NB4 (cell line): ENCODE data around the gene CLRN2.

Experiments used
- DNase-seq: peaks from one replicate; pipeline ENCODE4 v3.0.0; 2010; ENCODE audit warnings: low read depth
- H3K4me3 ChIP-seq: one replicate; pipeline ENCODE4 v1.5.1; 2011; ENCODE audit warnings: mild to moderate bottlenecking, low read depth, low read length, moderate library complexity
- CTCF ChIP-seq: IDR thresholded peaks from one replicate; pipeline ENCODE4 v1.5.1; 2012; ENCODE audit warnings: low read depth, low read length
- MAX ChIP-seq: IDR thresholded peaks from 2 replicates; pipeline ENCODE4 v1.6.1; 2011; ENCODE audit warnings: low read depth, low read length
- MYC ChIP-seq: IDR thresholded peaks from 2 replicates; pipeline ENCODE4 v1.6.1; 2011; ENCODE audit warnings: low read depth, low read length
- POLR2A ChIP-seq: IDR thresholded peaks from 2 replicates; pipeline ENCODE4 v1.6.1; 2011; ENCODE audit warnings: mild to moderate bottlenecking; ENCODE audit not compliant: insufficient read length; ENCODE audit errors: extremely low read depth

Gene CLRN2

GRCh38 chr4:17544831-17545234 lies 29.9 kb downstream of the CLRN2 start:
- TF ChIP-seq POLR2A (no peak), MAX (no peak), CTCF (no peak), MYC (no peak)
- no peak for DNase-seq
- no peak overlapping the region for H3K4me3 ChIP-seq

GRCh38 chr4:17545374-17546140 lies 30.6 kb downstream of the CLRN2 start:
- H3K4me3 ChIP-seq: no peak overlapping the region
- DNase-seq: no peak
- TF ChIP-seq MYC (no peak), POLR2A (no peak), CTCF (no peak), MAX (no peak)

GRCh38 chr4:17546222-17546621 lies 31.3 kb downstream of the CLRN2 start:
- no peak for DNase-seq
- no peak for TF ChIP-seq MYC
- TF ChIP-seq CTCF: no peak
- TF ChIP-seq MAX: no peak
- TF ChIP-seq POLR2A: no peak

GRCh38 chr4:17546678-17547077 lies 31.7 kb downstream of the CLRN2 start:
- TF ChIP-seq MAX: no peak
- TF ChIP-seq MYC: no peak
- TF ChIP-seq POLR2A: no peak
- DNase-seq: no peak
- H3K4me3 ChIP-seq: no peak overlapping the region

More at GRCh38 chr4:17546222-17546621, 31.3 kb downstream of the CLRN2 start:
- no peak overlapping the region for H3K4me3 ChIP-seq

GRCh38 chr4:17550549-17550948 lies 35.6 kb downstream of the CLRN2 start:
- no peak for TF ChIP-seq MAX
- TF ChIP-seq POLR2A: no peak
- TF ChIP-seq CTCF: no peak
- TF ChIP-seq MYC: no peak
- no peak overlapping the region for H3K4me3 ChIP-seq
- DNase-seq: no peak

GRCh38 chr4:17552427-17552826 lies 37.5 kb downstream of the CLRN2 start:
- no peak for TF ChIP-seq CTCF
- no peak for TF ChIP-seq MYC
- TF ChIP-seq MAX: no peak
- TF ChIP-seq POLR2A: no peak

More at GRCh38 chr4:17552427-17552826, 37.5 kb downstream of the CLRN2 start:
- no peak for DNase-seq
- H3K4me3 ChIP-seq: no peak overlapping the region
